ENCODE data around the gene WSB1. TPM values are rescaled to one million over a fixed set of nuclear protein-coding genes. Genes with fewer than 3 reads are reported as not detected.

WSB1 gene
- total RNA-seq, 1 experiment from 2014 or later = 66.2 TPM

GRCh38 chr17:27299384-27300049 lies 5.6 kb downstream of the WSB1 start:
- peaks cover 36% of the 10 kb centered on the region for H3K4me1 ChIP-seq (replicated peaks; ENCODE audit: insufficient read depth)
- no peak overlapping the region for H3K4me2 ChIP-seq
- CTCF ChIA-PET = no interaction called here

DNA sequence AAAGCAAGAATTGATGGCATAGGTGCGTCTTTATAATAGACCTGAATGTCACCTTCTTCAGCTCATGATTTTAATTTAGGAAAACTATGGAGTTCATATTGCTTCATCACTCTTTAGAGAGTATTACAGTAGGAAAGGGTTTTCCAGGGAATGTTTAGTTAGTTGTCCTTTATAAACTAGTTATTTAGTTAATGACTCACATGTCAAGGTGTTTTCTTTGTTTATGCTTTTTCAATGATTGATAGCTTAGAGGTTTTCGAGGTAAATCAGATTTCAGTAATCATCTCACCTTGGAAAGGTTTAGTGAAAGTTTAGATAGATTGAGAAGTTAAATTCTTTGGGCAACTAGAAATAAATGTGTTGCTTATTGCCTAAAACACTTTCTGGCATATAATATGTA lies 9.8 kb downstream of the WSB1 start:
- no peak for TF ChIP-seq EZH2 (IDR thresholded peaks at IDR 0.05; ENCODE audit: low read depth)
- no peak for TF ChIP-seq CTCF (conservative IDR thresholded peaks at IDR 0.05)
- Histone ChIP-seq H2AFZ (no peak overlapping the region), H3K79me2 (ENCODE audit: low read depth) (peaks cover 41% of the 10 kb centered on the region), H3K4me1 (replicated peaks; ENCODE audit: insufficient read depth) (peaks cover 14% of the 10 kb centered on the region), H3K4me2 (peak overlapping the region; percentile 0; the same call in 1 of the 2 replicates), H3K27ac (no peak overlapping the region), H3K4me3 (no peak overlapping the region), H3F3A (ENCODE audit: insufficient read depth, low read depth) (peaks cover 6% of the 10 kb centered on the region; the same call in 1 of the 2 replicates), H4K20me1 (ENCODE audit: insufficient read depth) (peaks cover 84% of the 10 kb centered on the region), H3K36me3 (ENCODE audit: low read depth) (peaks cover 19% of the 10 kb centered on the region), H3K9me3 (ENCODE audit: insufficient read depth, low read depth) (no peaks in the 10 kb centered on the region), H3K9me2 (ENCODE audit: insufficient read depth) (no peaks in the 10 kb centered on the region), H3K27me3 (ENCODE audit: insufficient read depth, low read depth) (no peaks in the 10 kb centered on the region)
- BruUV-seq (replicated peaks) = no TSS peak
- intact Hi-C loops (cut with micrococcal nuclease; ENCODE audit: unreplicated experiment) = no loop called here
- CTCF ChIA-PET = no interaction called here
- peak in 1 of 2 experiments; percentile 57 for DNase-seq
- POLR2A ChIA-PET (ENCODE audit: unreplicated experiment) = interaction anchor here (0.6 kb wide), 1 partner anchor 58 kb away, joined by 3 read pairs; no protein-coding TSS in a partner anchor

More at GRCh38 chr17:27299384-27300049, 5.6 kb downstream of the WSB1 start:
- POLR2A ChIA-PET (ENCODE audit: unreplicated experiment) = no interaction called here
- Histone ChIP-seq H3K79me2 (ENCODE audit: low read depth) (peaks cover 83% of the 10 kb centered on the region), H3F3A (ENCODE audit: insufficient read depth, low read depth) (peaks cover 15% of the 10 kb centered on the region; the same call in 1 of the 2 replicates), H3K4me3 (no peak overlapping the region), H3K9me3 (ENCODE audit: insufficient read depth, low read depth) (no peaks in the 10 kb centered on the region), H4K20me1 (ENCODE audit: insufficient read depth) (peaks cover 79% of the 10 kb centered on the region), H2AFZ (no peak overlapping the region), H3K27ac (no peak overlapping the region), H3K36me3 (ENCODE audit: low read depth) (0 out of 2 replicates have a peak, but pooled peaks cover under 1% of the 10 kb centered on the region), H3K27me3 (ENCODE audit: insufficient read depth, low read depth) (no peaks in the 10 kb centered on the region), H3K9me2 (ENCODE audit: insufficient read depth) (no peaks in the 10 kb centered on the region)
- intact Hi-C loops (cut with micrococcal nuclease; ENCODE audit: unreplicated experiment) = no loop called here
- TF ChIP-seq EZH2 (IDR thresholded peaks at IDR 0.05; ENCODE audit: low read depth) (no peak), CTCF (conservative IDR thresholded peaks at IDR 0.05) (no peak)
- DNase-seq = no peak
- BruUV-seq (replicated peaks) = no TSS peak

GRCh38 chr17:27306276-27306835 lies 12.4 kb downstream of the WSB1 start:
- peaks cover 14% of the 10 kb centered on the region for H3K4me1 ChIP-seq (replicated peaks; ENCODE audit: insufficient read depth)
- peaks cover 18% of the 10 kb centered on the region for H3K79me2 ChIP-seq (ENCODE audit: low read depth)
- H4K20me1 ChIP-seq (ENCODE audit: insufficient read depth) = peaks cover 62% of the 10 kb centered on the region
- ChIA-PET CTCF (no interaction called here), POLR2A (ENCODE audit: unreplicated experiment) (no interaction called here)
- H3K36me3 ChIP-seq (ENCODE audit: low read depth) = peaks cover 30% of the 10 kb centered on the region
- DNase-seq = no peak
- H3K27me3 ChIP-seq (ENCODE audit: insufficient read depth, low read depth) = no peaks in the 10 kb centered on the region
- no peak overlapping the region for H3K4me2 ChIP-seq
- intact Hi-C loops (cut with micrococcal nuclease; ENCODE audit: unreplicated experiment) = no loop called here
- H3F3A ChIP-seq (ENCODE audit: insufficient read depth, low read depth) = peaks cover 6% of the 10 kb centered on the region; the same call in 1 of the 2 replicates
- no peak for TF ChIP-seq EZH2 (IDR thresholded peaks at IDR 0.05; ENCODE audit: low read depth)
- TF ChIP-seq CTCF (conservative IDR thresholded peaks at IDR 0.05) = no peak
- no peak overlapping the region for H2AFZ ChIP-seq
- no peaks in the 10 kb centered on the region for H3K9me3 ChIP-seq (ENCODE audit: insufficient read depth, low read depth)
- H3K27ac ChIP-seq = no peak overlapping the region
- no peak overlapping the region for H3K4me3 ChIP-seq
- BruUV-seq (replicated peaks) = no TSS peak
- H3K9me2 ChIP-seq (ENCODE audit: insufficient read depth) = no peaks in the 10 kb centered on the region

All from PC-9 (cell line).